ENCODE results near the gene PGS1.
"Not testable (repeated sequence)": the region's sequence is repeated elsewhere in the genome, so short reads cannot be mapped to it uniquely, and the experiment has no call there.

The PGS1 gene

DNA sequence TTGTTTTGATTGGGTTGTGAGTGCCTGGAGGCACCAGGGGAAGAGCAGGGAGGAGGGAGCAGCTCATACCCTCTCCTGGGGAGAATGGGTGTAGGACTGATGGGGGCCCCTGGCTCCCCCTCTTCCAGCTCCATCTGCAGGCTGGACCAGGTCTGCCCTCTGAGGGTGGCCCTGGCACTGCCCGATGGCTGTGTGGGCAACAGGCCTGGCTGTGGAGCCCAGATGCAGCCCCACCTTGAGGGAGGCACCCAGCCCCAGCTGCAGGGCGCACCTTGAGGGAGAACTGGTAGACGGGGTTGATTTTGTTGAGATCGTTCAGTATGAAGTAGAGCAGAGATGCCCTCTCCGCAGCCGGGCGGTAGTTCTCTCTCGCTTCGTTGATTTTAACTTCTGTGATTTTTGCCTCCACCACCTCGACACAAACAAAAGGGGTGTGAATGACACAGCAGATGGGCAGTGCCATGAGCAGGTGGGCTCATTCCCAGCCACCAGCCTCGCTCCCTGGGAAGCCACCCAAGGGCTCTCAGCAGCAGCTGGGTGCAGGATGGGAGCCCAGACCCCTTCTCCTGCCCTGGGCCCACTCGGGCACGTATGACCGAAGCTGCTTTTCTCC is 71.6 kb downstream of the PGS1 start:
- DNase-seq = no peak

GRCh38 chr17:78450696-78451345 is 72.4 kb downstream of the PGS1 start:
- no peak for DNase-seq

DNA sequence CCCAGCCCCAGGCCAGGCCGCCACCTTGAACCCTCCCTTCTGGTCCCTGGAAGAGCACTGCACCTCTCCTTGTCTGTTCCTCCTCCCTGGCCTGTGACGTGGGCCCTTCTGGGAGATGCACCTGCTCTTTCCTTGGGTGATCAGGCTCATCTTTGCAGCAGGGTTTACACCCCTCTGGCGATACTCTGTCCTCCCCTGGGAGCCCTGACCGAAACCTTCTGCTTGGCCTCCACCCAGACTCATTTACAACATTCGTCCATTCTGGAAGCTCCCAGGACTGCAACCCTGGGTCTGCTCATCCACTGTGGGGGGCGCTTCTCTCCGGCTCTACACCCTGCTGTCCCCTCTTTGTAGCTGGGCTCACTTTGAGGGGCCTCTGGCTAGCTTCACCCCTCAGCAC is 73.3 kb downstream of the PGS1 start:
- DNase-seq = no peak

DNA sequence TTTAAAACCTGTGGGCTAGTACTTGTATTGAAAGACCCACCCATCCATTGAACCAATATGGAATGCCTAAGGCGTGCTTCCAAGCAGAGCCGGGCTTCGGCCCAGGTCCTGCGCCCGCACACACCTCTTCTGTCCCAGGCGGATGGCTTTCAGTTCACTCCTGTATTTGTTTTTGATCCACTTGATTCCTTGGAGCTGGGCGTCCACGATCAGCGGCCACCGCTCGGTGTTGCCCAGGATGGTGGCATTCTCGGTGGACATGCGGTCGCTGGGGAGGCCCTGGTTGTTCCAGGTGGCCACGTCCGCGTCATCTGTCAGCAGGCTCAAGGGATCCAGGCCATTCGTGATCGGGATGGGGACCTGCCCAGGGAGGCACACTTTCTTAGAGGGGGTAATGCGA is 75.9 kb downstream of the PGS1 start:
- no peak for DNase-seq

- DNase-seq = no peak
Observed at GRCh38 chr17:78458091-78458490, 79.6 kb downstream of the PGS1 start.

- no peak for DNase-seq
Observed at GRCh38 chr17:78458736-78459335, 80.4 kb downstream of the PGS1 start.

DNA sequence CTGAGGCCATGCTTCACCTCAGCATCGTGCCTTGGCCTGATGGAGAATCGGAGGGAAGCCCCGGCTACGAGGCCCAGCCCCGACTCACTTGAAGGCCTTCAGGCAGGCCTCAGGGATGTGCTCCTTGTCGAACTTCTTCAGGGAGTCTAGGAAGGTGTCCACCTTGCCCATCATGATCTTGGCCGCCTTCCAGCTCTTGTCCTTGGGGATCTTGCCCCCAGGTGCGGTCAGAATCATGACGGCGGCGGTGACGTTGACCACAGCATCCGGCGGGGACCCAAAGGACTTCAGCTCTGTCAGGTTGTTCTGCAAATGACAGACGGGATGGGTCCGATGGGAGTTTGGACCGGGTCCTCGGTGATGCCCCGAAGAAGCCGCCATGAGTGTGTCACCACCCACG is 81.2 kb downstream of the PGS1 start:
- DNase-seq = no peak

- no peak for DNase-seq
Observed at GRCh38 chr17:78460176-78460675, 81.8 kb downstream of the PGS1 start.

GRCh38 chr17:78460951-78461798 is 82.7 kb downstream of the PGS1 start:
- DNase-seq = no peak

GRCh38 chr17:78461799-78462053 is 83.3 kb downstream of the PGS1 start:
- no peak for DNase-seq

DNA sequence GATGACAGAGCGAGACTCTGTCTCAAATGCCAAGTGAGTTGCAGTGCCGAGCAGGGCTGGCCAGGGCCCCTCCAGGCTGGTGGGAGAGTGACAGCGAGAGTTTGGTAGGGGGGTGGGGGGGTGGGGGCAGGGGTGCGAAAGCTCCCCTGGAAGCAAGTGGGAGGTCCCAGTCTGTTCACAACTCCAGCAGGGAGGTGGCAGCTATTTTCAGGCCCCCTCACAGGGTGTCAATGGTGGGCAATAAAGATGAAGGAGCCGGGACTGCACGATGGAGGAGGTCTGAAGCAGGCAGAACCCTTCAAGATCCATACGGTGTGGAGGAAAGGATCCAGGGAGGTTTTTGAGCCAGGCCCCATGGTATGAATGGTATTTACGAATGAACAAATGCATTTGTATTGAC is 83.7 kb downstream of the PGS1 start:
- no peak for DNase-seq

GRCh38 chr17:78466109-78466785 is 87.8 kb downstream of the PGS1 start:
- DNase-seq = not testable (repeated sequence)

DNA sequence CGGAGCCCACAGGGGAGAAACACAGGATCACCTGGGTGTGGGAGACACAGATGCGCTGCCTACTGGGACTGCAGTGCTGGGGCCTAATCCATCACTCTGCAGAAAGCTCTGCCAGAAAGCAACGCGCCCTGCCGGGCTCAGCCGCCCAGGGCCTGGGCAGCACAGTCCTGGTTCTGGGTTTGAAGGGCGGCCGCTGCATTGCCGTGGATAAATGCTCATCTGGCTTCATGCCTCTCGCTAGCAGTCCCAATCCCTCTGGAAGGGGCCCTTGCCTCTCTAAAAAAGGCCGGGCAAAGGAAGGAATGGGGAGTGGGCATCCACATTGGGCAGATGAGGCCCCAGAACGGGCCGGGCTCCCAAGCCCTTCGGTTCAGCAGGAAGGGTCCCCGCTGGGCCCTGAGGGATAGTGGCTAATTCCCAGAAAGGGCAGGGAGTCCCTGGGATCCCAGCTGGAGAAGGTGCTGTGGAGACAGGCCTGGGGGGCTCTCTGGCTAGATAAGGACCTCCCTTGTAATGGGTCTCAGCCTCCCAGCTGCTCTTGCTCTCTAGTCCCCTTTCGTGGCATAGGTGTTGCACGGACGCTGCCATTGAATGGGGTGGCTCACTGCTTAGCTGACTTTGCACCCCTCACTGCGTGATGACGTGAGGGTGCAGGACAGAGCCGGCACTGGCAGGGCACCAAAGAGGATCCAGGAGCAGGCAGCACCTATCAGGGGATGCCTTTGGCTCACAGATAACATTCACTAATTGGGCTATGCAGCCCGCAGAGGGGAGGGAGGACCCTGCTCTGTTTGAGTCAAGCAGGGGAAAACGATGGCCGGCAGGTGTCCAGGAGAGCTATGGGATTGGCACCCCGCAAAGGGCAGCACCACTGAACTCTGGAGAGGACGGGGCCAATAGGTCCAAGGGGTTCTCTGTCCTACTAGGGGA is 88.6 kb downstream of the PGS1 start:
- DNase-seq = no peak

- no peak for DNase-seq
Observed at GRCh38 chr17:78468366-78468765, 89.9 kb downstream of the PGS1 start.

- DNase-seq = no peak
Observed at GRCh38 chr17:78469443-78469842, 91.0 kb downstream of the PGS1 start.

DNA sequence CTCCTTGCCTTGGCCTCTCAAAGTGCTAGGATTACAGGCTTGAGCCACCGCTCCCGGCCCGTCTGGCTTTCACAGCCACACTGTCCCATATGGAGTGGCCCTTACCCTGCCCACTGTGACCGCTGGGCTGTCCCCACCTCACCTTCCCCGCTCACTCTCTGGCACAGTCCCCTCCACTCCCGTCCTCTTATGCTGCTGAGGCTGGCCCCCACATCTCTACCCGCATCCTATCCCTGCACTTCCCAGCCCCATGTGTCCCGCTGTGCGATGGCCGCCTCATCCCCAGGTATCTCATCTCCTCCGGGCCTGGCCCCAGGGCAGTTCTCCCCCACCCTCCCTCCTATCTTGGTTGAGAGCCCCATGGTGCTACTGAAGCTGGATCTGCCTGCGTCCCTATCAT is 93.2 kb downstream of the PGS1 start:
- DNase-seq = no peak

GRCh38 chr17:78472035-78472905 is 93.8 kb downstream of the PGS1 start:
- DNase-seq = no peak

DNA sequence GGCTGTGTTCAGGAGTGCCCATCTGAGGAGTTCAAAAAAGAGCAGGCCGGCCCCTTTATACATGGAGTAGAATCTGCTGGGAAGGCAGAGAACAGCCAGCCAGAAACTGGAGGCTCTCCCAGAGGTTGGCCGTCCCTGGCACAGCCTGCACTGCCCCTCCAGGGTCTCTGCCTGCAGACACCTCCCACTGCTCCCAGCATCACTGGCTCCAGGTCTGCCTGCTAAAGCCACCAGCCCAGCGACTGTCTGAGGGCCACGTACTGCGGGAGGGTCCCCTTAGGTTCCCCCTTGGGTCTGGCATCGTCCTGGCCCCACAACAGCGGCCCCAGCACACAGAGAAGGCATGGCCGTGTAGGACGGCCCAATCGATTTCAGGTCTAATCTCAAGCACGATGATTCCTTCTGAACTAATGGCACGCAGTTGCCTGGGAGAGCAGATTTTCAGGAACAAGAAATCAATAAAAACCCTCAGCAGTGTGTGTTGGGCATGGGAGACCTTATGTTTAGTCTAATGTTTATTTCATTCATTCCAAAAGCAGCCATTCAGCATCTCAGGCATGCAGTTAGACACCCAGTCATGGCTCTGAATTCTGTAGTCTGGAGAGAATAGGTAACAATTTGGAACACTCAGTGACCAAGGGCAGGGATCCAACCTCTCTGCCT is 95.6 kb downstream of the PGS1 start:
- no peak for DNase-seq
